GM21717 (cell line): ENCODE results near the gene EPHA1.

Source experiments
- ATAC-seq: cut with Tn5 transposase; IDR thresholded peaks from one replicate; pipeline ENCODE4 v1.9.1; 2021; ENCODE audit warnings: mild to moderate bottlenecking, moderate library complexity; ENCODE audit not compliant: unreplicated experiment

Gene EPHA1

GRCh38 chr7:143375298-143376034 lies 33.2 kb downstream of the EPHA1 start:
- ATAC-seq, result no peak

- ATAC-seq, result no peak
These were observed 34.1 kb downstream of the EPHA1 start for GRCh38 chr7:143374561-143374960.

- no peak for ATAC-seq
These were observed 35.3 kb downstream of the EPHA1 start for GRCh38 chr7:143373255-143373794.

- ATAC-seq, result no peak
These were observed 36.6 kb downstream of the EPHA1 start for GRCh38 chr7:143372070-143372469.

- ATAC-seq, result no peak
These were observed 38.7 kb downstream of the EPHA1 start for GRCh38 chr7:143369678-143370651.

- no peak for ATAC-seq
These were observed 40.3 kb downstream of the EPHA1 start for GRCh38 chr7:143368387-143368786.

- no peak for ATAC-seq
These were observed 40.7 kb downstream of the EPHA1 start for GRCh38 chr7:143367972-143368371.

- ATAC-seq, result no peak
These were observed 45.4 kb downstream of the EPHA1 start for GRCh38 chr7:143363016-143363937.

GRCh38 chr7:143362131-143363015 lies 46.3 kb downstream of the EPHA1 start, which contains the start of gene FAM131B:
TSS of gene FAM131B (minus strand) at chr7:143362713. CDS start at chr7:143362603, 110 bp downstream.
- ATAC-seq, result no peak

- no peak for ATAC-seq
These were observed 47.0 kb downstream of the EPHA1 start for GRCh38 chr7:143361552-143362130.

- ATAC-seq, result no peak
These were observed 47.7 kb downstream of the EPHA1 start for GRCh38 chr7:143360788-143361551.

- ATAC-seq, result no peak
These were observed 48.8 kb downstream of the EPHA1 start for GRCh38 chr7:143359771-143360353.

- no peak for ATAC-seq
These were observed 50.0 kb downstream of the EPHA1 start for GRCh38 chr7:143358626-143359025.

- no peak for ATAC-seq
These were observed 52.1 kb downstream of the EPHA1 start for GRCh38 chr7:143356414-143357050.

- no peak for ATAC-seq
These were observed 52.9 kb downstream of the EPHA1 start for GRCh38 chr7:143355450-143356385.

- ATAC-seq, result no peak
These were observed 53.7 kb downstream of the EPHA1 start for GRCh38 chr7:143354965-143355364.
